Measurements from ENCODE around the gene C5orf63.
"Not testable (repeated sequence)": the region's sequence is repeated elsewhere in the genome, so short reads cannot be mapped to it uniquely, and the experiment has no call there.

C5orf63 gene

GRCh38 chr5:127009784-127010183 is 63.5 kb downstream of the C5orf63 start:
- no peak for DNase-seq (ENCODE audit: low read depth in 2 of 2, low spot score in 1 of 2)

DNA sequence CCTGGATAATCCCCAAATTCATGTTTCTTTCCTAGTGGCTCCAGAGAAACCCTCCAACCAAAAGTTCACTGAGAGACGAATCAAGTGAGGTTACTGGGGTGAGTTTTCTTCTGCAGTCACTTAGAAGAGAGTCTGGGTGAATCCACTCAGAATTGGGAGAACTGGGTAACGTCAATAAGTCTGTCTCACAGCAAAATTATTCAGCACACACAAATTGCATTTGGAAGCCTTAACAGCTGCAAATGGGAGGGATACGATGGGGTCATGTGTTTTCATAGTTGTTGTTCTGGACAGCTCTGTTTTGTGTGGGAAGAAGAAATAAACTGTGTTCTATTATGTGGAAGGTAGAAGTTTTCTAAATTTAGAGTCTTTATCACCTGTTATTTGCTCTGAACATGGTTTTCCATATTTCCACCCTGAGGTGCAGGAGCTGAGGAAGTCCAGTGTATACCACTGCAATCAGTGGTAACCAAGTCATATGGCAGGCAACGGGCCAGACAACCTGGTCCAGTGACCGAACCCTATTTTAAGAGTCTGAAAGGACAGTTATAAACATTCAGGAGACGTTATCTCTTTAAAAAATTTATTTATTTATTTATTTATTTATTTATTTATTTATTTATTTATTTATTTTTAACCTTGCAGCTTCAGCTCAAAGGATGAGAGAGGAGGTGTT is 64.9 kb downstream of the C5orf63 start:
- no peak for DNase-seq (ENCODE audit: low read depth in 2 of 2, low spot score in 1 of 2)

- DNase-seq (ENCODE audit: low read depth in 2 of 2, low spot score in 1 of 2), result no peak
Measured at GRCh38 chr5:127007522-127007921, 65.8 kb downstream of the C5orf63 start.

- DNase-seq (ENCODE audit: low read depth in 2 of 2, low spot score in 1 of 2), result no peak
Measured at GRCh38 chr5:127006744-127007143, 66.6 kb downstream of the C5orf63 start.

GRCh38 chr5:127005282-127005681 is 68.0 kb downstream of the C5orf63 start:
- DNase-seq (ENCODE audit: low read depth in 2 of 2, low spot score in 1 of 2), result not testable (repeated sequence)

DNA sequence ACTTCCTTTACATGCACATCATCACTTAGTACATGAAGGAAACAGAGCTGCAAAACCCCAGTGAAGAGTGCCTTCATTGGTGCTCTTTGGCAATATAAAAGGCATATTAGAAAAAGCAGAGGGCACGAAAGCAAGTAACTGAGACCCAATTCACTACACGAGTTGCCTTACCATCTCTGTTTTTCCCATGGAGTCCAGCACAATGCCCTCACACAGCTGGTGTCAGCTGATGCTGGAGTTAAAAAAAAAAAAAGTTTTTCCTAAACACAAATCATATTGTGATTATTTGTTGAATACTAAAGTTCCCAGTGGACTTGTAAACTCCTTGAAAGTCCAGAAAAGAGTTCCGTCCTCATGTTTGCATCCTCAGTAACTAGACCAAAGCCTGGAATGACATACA is 68.6 kb downstream of the C5orf63 start:
- DNase-seq (ENCODE audit: low read depth in 2 of 2, low spot score in 1 of 2), result no peak

GRCh38 chr5:127003798-127004495 is 69.4 kb downstream of the C5orf63 start:
- DNase-seq (ENCODE audit: low read depth in 2 of 2, low spot score in 1 of 2), result no peak

- no peak for DNase-seq (ENCODE audit: low read depth in 2 of 2, low spot score in 1 of 2)
Measured at GRCh38 chr5:127002390-127002789, 70.9 kb downstream of the C5orf63 start.

GRCh38 chr5:127001621-127002296 is 71.5 kb downstream of the C5orf63 start:
- no peak for DNase-seq (ENCODE audit: low read depth in 2 of 2, low spot score in 1 of 2)
